SK-N-SH (cell line): ENCODE measurements around the gene ANKRD44. TPM values are rescaled to one million over a fixed set of nuclear protein-coding genes. Genes with fewer than 3 reads are reported as not detected.

Experiments
- CTCF ChIA-PET: fragments of 300-600, 350-600 bp; formaldehyde crosslinking; extraction: SDS; loops from one replicate; lab custom pipeline; 2021; lab: Yijun Ruan, JAX
- POLR2A ChIA-PET: fragments of 350-600 bp; sonication (Branson Sonifier 250); formaldehyde crosslinking; extraction: SDS; loops from one replicate; lab custom pipeline; 2020; ENCODE audit warnings: antibody characterized with exemption, inconsistent platforms; lab: Yijun Ruan, JAX
- DNase-seq: peaks from one replicate; pipeline ENCODE4 v3.0.0; 2012
- H2AFZ ChIP-seq: fragments of 200-600 bp; sonication (generic); 2 replicates; pipeline ENCODE4 v1.8.1; 2016; ENCODE audit warnings: antibody characterized with exemption, mild to moderate bottlenecking, low read depth
- H3F3A ChIP-seq: fragments of 200-600 bp; sonication (generic); replicated peaks from 2 replicates; pipeline ENCODE3; 2016; ENCODE audit warnings: antibody characterized with exemption, mild to moderate bottlenecking; ENCODE audit not compliant: insufficient read depth
- H3K27ac ChIP-seq, 2 experiments: fragments of 200-500 bp in 1 of 2; fragments of 200-600 bp in 1 of 2; sonication (Bioruptor generic) in 1 of 2; sonication (generic), shearing (Covaris generic) in 1 of 2; 2 replicates each; pipeline versions ENCODE4 v1.5.1 to v1.6.1; 2014 to 2016; ENCODE audit warnings: low read depth in 2 of 2, inconsistent platforms in 1 of 2, low read length in 1 of 2, mild to moderate bottlenecking in 1 of 2, mixed read lengths in 1 of 2
- H3K27me3 ChIP-seq: fragments of 200-600 bp; sonication (generic), shearing (Covaris generic); 2 replicates; pipeline ENCODE4 v1.6.1; 2016; ENCODE audit warnings: mixed run types; ENCODE audit not compliant: insufficient read depth
- H3K36me3 ChIP-seq, 2 experiments: fragments of 200-500 bp in 1 of 2; fragments of 200-600 bp in 1 of 2; sonication (Bioruptor generic) in 1 of 2; sonication (generic) in 1 of 2; replicated peaks in 1 of 2; 2 replicates each; pipeline versions ENCODE3 to v1.5.1; 2014 to 2016; ENCODE audit warnings: low read length in 1 of 2, mild to moderate bottlenecking in 1 of 2; ENCODE audit not compliant: insufficient read depth in 2 of 2, control insufficient read depth in 1 of 2
- H3K4me1 ChIP-seq, 2 experiments: fragments of 200-500 bp in 1 of 2; fragments of 200-600 bp in 1 of 2; sonication (Bioruptor generic) in 1 of 2; sonication (generic), shearing (Covaris generic) in 1 of 2; 2 replicates each; pipeline versions ENCODE4 v1.5.1 to v1.6.1; 2014 to 2016; ENCODE audit warnings: low read depth in 1 of 2, low read length in 1 of 2, mixed run types in 1 of 2; ENCODE audit not compliant: insufficient read depth in 2 of 2, control insufficient read depth in 1 of 2
- H3K4me2 ChIP-seq: fragments of 200-600 bp; sonication (generic), shearing (Covaris generic); 2 replicates; pipeline ENCODE4 v1.6.1; 2017; ENCODE audit warnings: mixed run types
- H3K4me3 ChIP-seq, 2 experiments: fragments of 200-500 bp in 1 of 2; fragments of 200-600 bp in 1 of 2; sonication (Bioruptor generic) in 1 of 2; sonication (generic), shearing (Covaris generic) in 1 of 2; 2 replicates each; pipeline versions ENCODE4 v1.5.1 to v1.8.1; 2014 to 2016; ENCODE audit warnings: low read depth in 2 of 2, inconsistent platforms in 1 of 2, low read length in 1 of 2, mild to moderate bottlenecking in 1 of 2, mixed read lengths in 1 of 2, moderate library complexity in 1 of 2
- H3K79me2 ChIP-seq: fragments of 200-600 bp; sonication (generic); 2 replicates; pipeline ENCODE4 v1.8.1; 2017; ENCODE audit warnings: mild to moderate bottlenecking; ENCODE audit not compliant: insufficient read depth
- H3K9ac ChIP-seq: fragments of 200-600 bp; sonication (generic); 2 replicates; pipeline ENCODE4 v1.6.1; 2017; ENCODE audit warnings: mixed run types
- H3K9me2 ChIP-seq: fragments of 200-600 bp; sonication (generic); 2 replicates; pipeline ENCODE4 v1.6.1; 2017; ENCODE audit warnings: mixed run types
- H3K9me3 ChIP-seq: fragments of 200-600 bp; sonication (generic); 2 replicates; pipeline ENCODE4 v1.6.1; 2017; ENCODE audit warnings: mixed run types, mild to moderate bottlenecking, moderate library complexity
- H4K20me1 ChIP-seq: fragments of 200-600 bp; sonication (generic); 2 replicates; pipeline ENCODE4 v1.6.1; 2017; ENCODE audit warnings: mild to moderate bottlenecking, mixed run types; ENCODE audit not compliant: insufficient read depth
- ELF1 ChIP-seq: IDR thresholded peaks from 2 replicates; pipeline ENCODE4 v1.4.0; 2012
- EP300 ChIP-seq, 2 experiments: IDR thresholded peaks; 2 replicates each; pipeline versions ENCODE4 v1.4.0 to v1.6.1; 2012; ENCODE audit warnings: borderline replicate concordance in 1 of 2, low read depth in 1 of 2, low read length in 1 of 2
- FOSL2 ChIP-seq: IDR thresholded peaks from 2 replicates; pipeline ENCODE4 v1.4.0; 2012; ENCODE audit warnings: low read depth, mild to moderate bottlenecking, moderate library complexity, borderline replicate concordance
- FOXM1 ChIP-seq: IDR thresholded peaks from 2 replicates; pipeline ENCODE4 v1.4.0; 2012; ENCODE audit warnings: low read depth, mild to moderate bottlenecking
- GABPA ChIP-seq: IDR thresholded peaks from 2 replicates; pipeline ENCODE4 v1.4.0; 2012; ENCODE audit warnings: low read depth, mild to moderate bottlenecking
- GATA2 ChIP-seq: sonication (generic); formaldehyde crosslinking; IDR thresholded peaks from 2 replicates; pipeline ENCODE4 v1.5.0; 2020; ENCODE audit warnings: mild to moderate bottlenecking, missing genetic modification reagents
- JUND ChIP-seq: IDR thresholded peaks from 2 replicates; pipeline ENCODE4 v1.4.0; 2012
- NFIC ChIP-seq: IDR thresholded peaks from 2 replicates; pipeline ENCODE4 v1.4.0; 2012; ENCODE audit warnings: borderline replicate concordance
- NRF1 ChIP-seq: IDR thresholded peaks from 2 replicates; pipeline ENCODE4 v1.6.1; 2012; ENCODE audit warnings: low read depth, mild to moderate bottlenecking, low read length
- POLR2AphosphoS5 ChIP-seq: IDR thresholded peaks from 2 replicates; pipeline ENCODE4 v1.6.1; 2012; ENCODE audit warnings: low read depth, low read length
- TAF1 ChIP-seq: IDR thresholded peaks from 2 replicates; pipeline ENCODE4 v1.6.1; 2012; ENCODE audit warnings: low read depth, mild to moderate bottlenecking, low read length, moderate library complexity, borderline replicate concordance
- TEAD4 ChIP-seq: IDR thresholded peaks from 2 replicates; pipeline ENCODE4 v1.4.0; 2012; ENCODE audit warnings: mild to moderate bottlenecking, borderline replicate concordance; ENCODE audit not compliant: insufficient read depth
- YY1 ChIP-seq: IDR thresholded peaks from 2 replicates; pipeline ENCODE4 v1.4.0; 2012; ENCODE audit warnings: low read depth, mild to moderate bottlenecking
- polyA plus RNA-seq, 3 experiments: library from polyadenylated mRNA; depleted of rRNA; stranded (reverse); fragments of >200 nt; gene quantifications; 2 replicates each; pipeline ENCODE4 v1.2.3, GENCODE V29; 2012
- TF ChIP-seq, protein P1 (sequence below): IDR thresholded peaks from 2 replicates; pipeline ENCODE4 v1.4.0; 2012; ENCODE audit warnings: low read depth, borderline replicate concordance
- TF ChIP-seq, protein P2 (sequence below): fragments of 150-350 bp; IDR thresholded peaks from 2 replicates; pipeline ENCODE4 v1.6.1; 2016; ENCODE audit warnings: mild to moderate bottlenecking, low read depth, low read length
- TF ChIP-seq, protein P3 (sequence below): IDR thresholded peaks from 2 replicates; pipeline ENCODE4 v1.6.1; 2012; ENCODE audit warnings: mild to moderate bottlenecking, low read depth, low read length, moderate library complexity
- TF ChIP-seq, protein P4 (sequence below): fragments of 150-350 bp; IDR thresholded peaks from 2 replicates; pipeline ENCODE4 v1.6.1; 2017; ENCODE audit warnings: antibody characterized with exemption, low read length, low read depth, borderline replicate concordance

The ANKRD44 gene
- polyA plus RNA-seq, 1 of the 3 experiments (the other 2 are of a cell fraction), result 12.5 TPM

DNA sequence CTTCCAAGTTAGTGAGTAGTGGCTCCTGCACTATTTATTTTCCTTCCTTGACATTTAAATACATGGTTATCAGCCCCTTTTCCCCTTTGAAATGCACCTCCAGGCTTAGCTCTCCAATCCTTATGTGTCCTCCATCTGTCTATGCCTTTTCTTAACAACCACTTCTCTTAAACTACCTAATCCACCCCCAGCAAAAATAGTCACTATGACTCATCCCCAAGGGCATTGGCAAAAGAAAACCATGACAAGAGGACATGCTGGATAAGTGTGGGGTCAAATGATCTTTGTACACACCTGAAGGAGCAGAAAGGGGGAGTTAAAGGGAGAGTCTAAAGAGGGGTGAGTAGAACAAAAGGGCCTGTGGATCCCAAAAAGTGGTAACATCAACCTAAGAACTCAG, 127.2 kb downstream of the ANKRD44 start:
- Histone ChIP-seq H3K4me2 (no peak overlapping the region), H3K79me2 (no peaks in the 10 kb centered on the region), H3K4me3 (no peak overlapping the region), H3K9ac (no peak overlapping the region), H3K27me3 (no peaks in the 10 kb centered on the region), H3K9me2 (no peaks in the 10 kb centered on the region), H3K9me3 (no peaks in the 10 kb centered on the region), H3K27ac (peak overlapping the region in 1 of 2 experiments; percentile 43; a peak in 1 of 4 replicates), H3F3A (peaks cover 14% of the 10 kb centered on the region), H2AFZ (no peak overlapping the region), H3K36me3 (no peaks in the 10 kb centered on the region), H3K4me1 (peaks cover 6 to 49% of the 10 kb centered on the region in 2 experiments; a peak in 3 of 4 replicates), H4K20me1 (no peaks in the 10 kb centered on the region)
- POLR2A ChIA-PET, result no interaction called here
- DNase-seq, result no peak
- no peak for TF ChIP-seq TEAD4
- no peak for TF ChIP-seq FOSL2
- no peak for TF ChIP-seq TAF1
- no peak for TF ChIP-seq YY1
- TF ChIP-seq, protein P1, sequence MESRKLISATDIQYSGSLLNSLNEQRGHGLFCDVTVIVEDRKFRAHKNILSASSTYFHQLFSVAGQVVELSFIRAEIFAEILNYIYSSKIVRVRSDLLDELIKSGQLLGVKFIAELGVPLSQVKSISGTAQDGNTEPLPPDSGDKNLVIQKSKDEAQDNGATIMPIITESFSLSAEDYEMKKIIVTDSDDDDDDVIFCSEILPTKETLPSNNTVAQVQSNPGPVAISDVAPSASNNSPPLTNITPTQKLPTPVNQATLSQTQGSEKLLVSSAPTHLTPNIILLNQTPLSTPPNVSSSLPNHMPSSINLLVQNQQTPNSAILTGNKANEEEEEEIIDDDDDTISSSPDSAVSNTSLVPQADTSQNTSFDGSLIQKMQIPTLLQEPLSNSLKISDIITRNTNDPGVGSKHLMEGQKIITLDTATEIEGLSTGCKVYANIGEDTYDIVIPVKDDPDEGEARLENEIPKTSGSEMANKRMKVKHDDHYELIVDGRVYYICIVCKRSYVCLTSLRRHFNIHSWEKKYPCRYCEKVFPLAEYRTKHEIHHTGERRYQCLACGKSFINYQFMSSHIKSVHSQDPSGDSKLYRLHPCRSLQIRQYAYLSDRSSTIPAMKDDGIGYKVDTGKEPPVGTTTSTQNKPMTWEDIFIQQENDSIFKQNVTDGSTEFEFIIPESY, result no peak
- no peak for TF ChIP-seq GATA2 (CRISPR knock-in tag)
- TF ChIP-seq EP300 (IDR thresholded peaks at IDR 0.05; ENCODE audit: borderline replicate concordance in 1 of 2, low read depth in 1 of 2, low read length in 1 of 2), result no peak
- TF ChIP-seq FOXM1, result no peak
- no peak for TF ChIP-seq GABPA
- no peak for TF ChIP-seq NRF1
- no peak for TF ChIP-seq ELF1
- TF ChIP-seq POLR2AphosphoS5, result no peak
- TF ChIP-seq, protein P2, sequence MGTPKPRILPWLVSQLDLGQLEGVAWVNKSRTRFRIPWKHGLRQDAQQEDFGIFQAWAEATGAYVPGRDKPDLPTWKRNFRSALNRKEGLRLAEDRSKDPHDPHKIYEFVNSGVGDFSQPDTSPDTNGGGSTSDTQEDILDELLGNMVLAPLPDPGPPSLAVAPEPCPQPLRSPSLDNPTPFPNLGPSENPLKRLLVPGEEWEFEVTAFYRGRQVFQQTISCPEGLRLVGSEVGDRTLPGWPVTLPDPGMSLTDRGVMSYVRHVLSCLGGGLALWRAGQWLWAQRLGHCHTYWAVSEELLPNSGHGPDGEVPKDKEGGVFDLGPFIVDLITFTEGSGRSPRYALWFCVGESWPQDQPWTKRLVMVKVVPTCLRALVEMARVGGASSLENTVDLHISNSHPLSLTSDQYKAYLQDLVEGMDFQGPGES, result no peak
- no peak for TF ChIP-seq NFIC
- TF ChIP-seq, protein P3, sequence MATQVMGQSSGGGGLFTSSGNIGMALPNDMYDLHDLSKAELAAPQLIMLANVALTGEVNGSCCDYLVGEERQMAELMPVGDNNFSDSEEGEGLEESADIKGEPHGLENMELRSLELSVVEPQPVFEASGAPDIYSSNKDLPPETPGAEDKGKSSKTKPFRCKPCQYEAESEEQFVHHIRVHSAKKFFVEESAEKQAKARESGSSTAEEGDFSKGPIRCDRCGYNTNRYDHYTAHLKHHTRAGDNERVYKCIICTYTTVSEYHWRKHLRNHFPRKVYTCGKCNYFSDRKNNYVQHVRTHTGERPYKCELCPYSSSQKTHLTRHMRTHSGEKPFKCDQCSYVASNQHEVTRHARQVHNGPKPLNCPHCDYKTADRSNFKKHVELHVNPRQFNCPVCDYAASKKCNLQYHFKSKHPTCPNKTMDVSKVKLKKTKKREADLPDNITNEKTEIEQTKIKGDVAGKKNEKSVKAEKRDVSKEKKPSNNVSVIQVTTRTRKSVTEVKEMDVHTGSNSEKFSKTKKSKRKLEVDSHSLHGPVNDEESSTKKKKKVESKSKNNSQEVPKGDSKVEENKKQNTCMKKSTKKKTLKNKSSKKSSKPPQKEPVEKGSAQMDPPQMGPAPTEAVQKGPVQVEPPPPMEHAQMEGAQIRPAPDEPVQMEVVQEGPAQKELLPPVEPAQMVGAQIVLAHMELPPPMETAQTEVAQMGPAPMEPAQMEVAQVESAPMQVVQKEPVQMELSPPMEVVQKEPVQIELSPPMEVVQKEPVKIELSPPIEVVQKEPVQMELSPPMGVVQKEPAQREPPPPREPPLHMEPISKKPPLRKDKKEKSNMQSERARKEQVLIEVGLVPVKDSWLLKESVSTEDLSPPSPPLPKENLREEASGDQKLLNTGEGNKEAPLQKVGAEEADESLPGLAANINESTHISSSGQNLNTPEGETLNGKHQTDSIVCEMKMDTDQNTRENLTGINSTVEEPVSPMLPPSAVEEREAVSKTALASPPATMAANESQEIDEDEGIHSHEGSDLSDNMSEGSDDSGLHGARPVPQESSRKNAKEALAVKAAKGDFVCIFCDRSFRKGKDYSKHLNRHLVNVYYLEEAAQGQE, result no peak
- no peak for TF ChIP-seq JUND
- TF ChIP-seq, protein P4, sequence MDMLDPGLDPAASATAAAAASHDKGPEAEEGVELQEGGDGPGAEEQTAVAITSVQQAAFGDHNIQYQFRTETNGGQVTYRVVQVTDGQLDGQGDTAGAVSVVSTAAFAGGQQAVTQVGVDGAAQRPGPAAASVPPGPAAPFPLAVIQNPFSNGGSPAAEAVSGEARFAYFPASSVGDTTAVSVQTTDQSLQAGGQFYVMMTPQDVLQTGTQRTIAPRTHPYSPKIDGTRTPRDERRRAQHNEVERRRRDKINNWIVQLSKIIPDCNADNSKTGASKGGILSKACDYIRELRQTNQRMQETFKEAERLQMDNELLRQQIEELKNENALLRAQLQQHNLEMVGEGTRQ, result no peak
- CTCF ChIA-PET, result interaction anchor here (1.3 to 6.7 kb wide), 3 partner anchors 8 to 128 kb away, joined by 5 to 35 read pairs (median 10); no protein-coding TSS in a partner anchor
